HEK293 (cell line): ENCODE data around the gene TIMM10.

Experiments
- CTCF ChIA-PET: fragments of 350-600 bp; formaldehyde crosslinking; extraction: SDS; loops from one replicate; lab custom pipeline; 2021; ENCODE audit warnings: antibody characterized with exemption; lab: Yijun Ruan, JAX
- POLR2A ChIA-PET: fragments of 300-600 bp; formaldehyde crosslinking; extraction: SDS; loops from one replicate; lab custom pipeline; 2020; ENCODE audit warnings: antibody characterized with exemption, inconsistent platforms; lab: Yijun Ruan, JAX
- H3K27ac ChIP-seq: fragments of 200-500 bp; sonication (Bioruptor generic); 2 replicates; pipeline ENCODE4 v1.5.1; 2014; ENCODE audit warnings: low read depth, low read length, control low read depth, inconsistent platforms; ENCODE audit errors: extremely low read depth
- H3K36me3 ChIP-seq, 2 experiments: fragments of 200-500 bp in 1 of 2; sonication (Bioruptor generic) in 1 of 2; 1 replicate in 1 of 2; 2 replicates in 1 of 2; pipeline ENCODE4 v1.5.1; 2014 to 2017; ENCODE audit warnings: inconsistent platforms in 2 of 2, low read length in 2 of 2; ENCODE audit not compliant: control insufficient read depth in 2 of 2, insufficient read depth in 1 of 2
- H3K4me1 ChIP-seq: fragments of 200-500 bp; sonication (Bioruptor generic); 2 replicates; pipeline ENCODE4 v1.5.1; 2014; ENCODE audit warnings: mild to moderate bottlenecking, low read length, inconsistent platforms; ENCODE audit not compliant: control insufficient read depth, insufficient read depth
- H3K4me3 ChIP-seq: 2 replicates; pipeline ENCODE4 v1.5.1; 2011; ENCODE audit warnings: low read depth, mild to moderate bottlenecking, control low read depth, low read length, moderate library complexity
- H3K9me3 ChIP-seq: fragments of 200-500 bp; sonication (Bioruptor generic); 2 replicates; pipeline ENCODE4 v1.5.1; 2014; ENCODE audit warnings: low read depth, low read length, inconsistent platforms; ENCODE audit not compliant: control insufficient read depth, insufficient read depth
- ATF2 ChIP-seq: fragments of 450-650 bp; formaldehyde crosslinking; IDR thresholded peaks from 2 replicates; pipeline ENCODE4 v1.5.1; 2016; ENCODE audit warnings: missing biosample characterization, missing genetic modification characterization, low read depth
- BCL6B ChIP-seq: fragments of 450-650 bp; formaldehyde crosslinking; IDR thresholded peaks from 2 replicates; pipeline ENCODE4 v1.5.1; 2017; ENCODE audit warnings: missing biosample characterization, missing genetic modification characterization
- EGR2 ChIP-seq: fragments of 450-650 bp; formaldehyde crosslinking; IDR thresholded peaks from 2 replicates; pipeline ENCODE4 v1.5.1; 2016; ENCODE audit warnings: low read depth, missing biosample characterization, missing genetic modification characterization
- GLI2 ChIP-seq: fragments of 450-650 bp; formaldehyde crosslinking; IDR thresholded peaks from 2 replicates; pipeline ENCODE4; 2017; ENCODE audit warnings: missing biosample characterization, missing genetic modification characterization, low read depth, borderline replicate concordance
- HIC1 ChIP-seq: fragments of 450-650 bp; formaldehyde crosslinking; IDR thresholded peaks from 2 replicates; pipeline ENCODE4 v1.5.1; 2016; ENCODE audit warnings: missing biosample characterization, missing genetic modification characterization
- IKZF3 ChIP-seq: fragments of 450-650 bp; IDR thresholded peaks from 2 replicates; pipeline ENCODE4 v1.5.0; 2018; ENCODE audit warnings: missing biosample characterization, mild to moderate bottlenecking, missing genetic modification characterization, moderate library complexity
- INSM2 ChIP-seq: fragments of 450-650 bp; formaldehyde crosslinking; IDR thresholded peaks from 2 replicates; pipeline ENCODE4 v1.5.1; 2016; ENCODE audit warnings: missing biosample characterization, missing genetic modification characterization
- KLF10 ChIP-seq: fragments of 450-650 bp; IDR thresholded peaks from 2 replicates; pipeline ENCODE4 v1.5.1; 2018; ENCODE audit warnings: missing biosample characterization, mild to moderate bottlenecking, missing genetic modification characterization
- MEIS1 ChIP-seq: sonication (generic); formaldehyde crosslinking; IDR thresholded peaks from 2 replicates; pipeline ENCODE4 v1.8.1; 2022; ENCODE audit warnings: missing genetic modification reagents, mild to moderate bottlenecking, borderline replicate concordance
- SETDB1 ChIP-seq: IDR thresholded peaks from one replicate; pipeline ENCODE4 v1.6.1; 2017; ENCODE audit warnings: mild to moderate bottlenecking, low read length, moderate library complexity, mixed read lengths; ENCODE audit not compliant: insufficient read length
- TCF7L2 ChIP-seq: IDR thresholded peaks from 2 replicates; pipeline ENCODE4 v1.6.1; 2011; ENCODE audit warnings: low read depth, mild to moderate bottlenecking, inconsistent platforms, low read length, moderate library complexity, borderline replicate concordance
- ZBTB17 ChIP-seq: fragments of 450-650 bp; formaldehyde crosslinking; IDR thresholded peaks from 2 replicates; pipeline ENCODE4 v1.5.1; 2016; ENCODE audit warnings: missing biosample characterization, missing genetic modification characterization
- ZBTB49 ChIP-seq: fragments of 450-650 bp; formaldehyde crosslinking; IDR thresholded peaks from 2 replicates; pipeline ENCODE4 v1.5.1; 2016; ENCODE audit warnings: missing biosample characterization, missing genetic modification characterization, low read depth
- ZBTB7A ChIP-seq: fragments of 450-650 bp; formaldehyde crosslinking; IDR thresholded peaks from 2 replicates; pipeline ENCODE4 v1.5.1; 2016; ENCODE audit warnings: low read depth, missing biosample characterization, missing genetic modification characterization
- ZBTB8A ChIP-seq: fragments of 450-650 bp; formaldehyde crosslinking; IDR thresholded peaks from 2 replicates; pipeline ENCODE4 v1.5.1; 2016; ENCODE audit warnings: missing biosample characterization, missing genetic modification characterization
- ZFHX2 ChIP-seq: fragments of 450-650 bp; formaldehyde crosslinking; conservative IDR thresholded peaks from 2 replicates; pipeline ENCODE4 v1.5.1; 2016; ENCODE audit warnings: missing biosample characterization, missing genetic modification characterization
- ZNF112 ChIP-seq: fragments of 450-650 bp; formaldehyde crosslinking; IDR thresholded peaks from 2 replicates; pipeline ENCODE4 v1.5.0; 2017; ENCODE audit warnings: missing biosample characterization, missing genetic modification characterization
- ZNF157 ChIP-seq: fragments of 450-650 bp; formaldehyde crosslinking; IDR thresholded peaks from 2 replicates; pipeline ENCODE4 v1.5.1; 2016; ENCODE audit warnings: missing biosample characterization, missing genetic modification characterization
- ZNF214 ChIP-seq: fragments of 450-650 bp; formaldehyde crosslinking; IDR thresholded peaks from 2 replicates; pipeline ENCODE4 v1.5.1; 2017; ENCODE audit warnings: missing biosample characterization, mild to moderate bottlenecking, missing genetic modification characterization, borderline replicate concordance
- ZNF350 ChIP-seq: fragments of 450-650 bp; formaldehyde crosslinking; IDR thresholded peaks from 2 replicates; pipeline ENCODE4 v1.5.0; 2017; ENCODE audit warnings: missing biosample characterization, mild to moderate bottlenecking, missing genetic modification characterization
- ZNF423 ChIP-seq: fragments of 450-650 bp; formaldehyde crosslinking; IDR thresholded peaks from 2 replicates; pipeline ENCODE4 v1.5.1; 2016; ENCODE audit warnings: missing biosample characterization, missing genetic modification characterization
- ZNF514 ChIP-seq: fragments of 450-650 bp; formaldehyde crosslinking; IDR thresholded peaks from 2 replicates; pipeline ENCODE4 v1.5.1; 2016; ENCODE audit warnings: missing biosample characterization, missing genetic modification characterization
- ZNF629 ChIP-seq: fragments of 450-650 bp; formaldehyde crosslinking; IDR thresholded peaks from 2 replicates; pipeline ENCODE4 v1.5.1; 2017; ENCODE audit warnings: missing biosample characterization, missing genetic modification characterization
- ZNF645 ChIP-seq: fragments of 450-650 bp; formaldehyde crosslinking; IDR thresholded peaks from 2 replicates; pipeline ENCODE4; 2016; ENCODE audit warnings: missing biosample characterization, missing genetic modification characterization
- ZNF658 ChIP-seq: fragments of 450-650 bp; formaldehyde crosslinking; IDR thresholded peaks from 2 replicates; pipeline ENCODE4; 2016; ENCODE audit warnings: missing biosample characterization, missing genetic modification characterization
- ZSCAN16 ChIP-seq: fragments of 450-650 bp; formaldehyde crosslinking; IDR thresholded peaks from 2 replicates; pipeline ENCODE4 v1.5.1; 2016; ENCODE audit warnings: missing biosample characterization, missing genetic modification characterization

TIMM10 gene

GRCh38 chr11:57545883-57546282 is 15.3 kb upstream of the TIMM10 start:
- Histone ChIP-seq H3K27ac (no peak overlapping the region), H3K4me3 (no peak overlapping the region), H3K36me3 (peaks cover 0 to 11% of the 10 kb centered on the region in 2 experiments; a peak in 1 of 3 replicates), H3K9me3 (no peaks in the 10 kb centered on the region), H3K4me1 (no peaks in the 10 kb centered on the region)
- TF ChIP-seq IKZF3 (tag by site-specific recombination) = no peak
- TF ChIP-seq SETDB1 = no peak
- TF ChIP-seq ZFHX2 = no peak
- no peak for TF ChIP-seq ZBTB17 (tag by site-specific recombination)
- no peak for TF ChIP-seq BCL6B (tag by site-specific recombination)
- no peak for TF ChIP-seq ZNF157 (tag by site-specific recombination)
- no peak for TF ChIP-seq ZNF658
- no peak for TF ChIP-seq ATF2 (tag by site-specific recombination)
- TF ChIP-seq ZBTB7A = no peak
- no peak for TF ChIP-seq ZNF214 (tag by site-specific recombination)
- no peak for TF ChIP-seq HIC1 (tag by site-specific recombination)
- no peak for TF ChIP-seq ZNF629 (tag by site-specific recombination)
- no peak for TF ChIP-seq TCF7L2
- TF ChIP-seq ZNF423 (tag by site-specific recombination) = no peak
- TF ChIP-seq EGR2 (tag by site-specific recombination) = no peak
- TF ChIP-seq ZBTB8A (tag by site-specific recombination) = no peak
- ChIA-PET POLR2A (interaction anchor here (0.6 kb wide), 1 partner anchor 11 kb away, joined by 3 read pairs; no protein-coding TSS in a partner anchor), CTCF (interaction anchor here (1.0 kb wide), 1 partner anchor 20 kb away, joined by 3 read pairs; no protein-coding TSS in a partner anchor)

GRCh38 chr11:57544566-57544965 is 14.0 kb upstream of the TIMM10 start:
- no peak overlapping the region for H3K4me3 ChIP-seq
- H3K36me3 ChIP-seq = peaks cover 0 to 2% of the 10 kb centered on the region in 2 experiments; a peak in 1 of 3 replicates
- ChIA-PET POLR2A (interaction anchor here (1.4 kb wide), 1 partner anchor 30 kb away, joined by 3 read pairs; the partner anchor contains the start of gene SLC43A1), CTCF (interaction anchor here (0.6 kb wide), 2 partner anchors 51 to 102 kb away, joined by 3 read pairs; no protein-coding TSS in a partner anchor)
- no peaks in the 10 kb centered on the region for H3K9me3 ChIP-seq
- no peak overlapping the region for H3K27ac ChIP-seq
- H3K4me1 ChIP-seq = no peaks in the 10 kb centered on the region
- TF ChIP-seq ZFHX2 (no peak), ZNF350 (tag by site-specific recombination) (no peak), ZSCAN16 (tag by site-specific recombination) (no peak), ZNF423 (tag by site-specific recombination) (no peak), ZNF112 (tag by site-specific recombination) (no peak), MEIS1 (CRISPR knock-in tag) (no peak), KLF10 (tag by site-specific recombination) (no peak), ZBTB49 (tag by site-specific recombination) (no peak), INSM2 (no peak), ZNF645 (tag by site-specific recombination) (no peak), GLI2 (tag by site-specific recombination) (no peak), ZNF514 (no peak)
